ENCODE data around the gene SERTAD4.

DNA sequence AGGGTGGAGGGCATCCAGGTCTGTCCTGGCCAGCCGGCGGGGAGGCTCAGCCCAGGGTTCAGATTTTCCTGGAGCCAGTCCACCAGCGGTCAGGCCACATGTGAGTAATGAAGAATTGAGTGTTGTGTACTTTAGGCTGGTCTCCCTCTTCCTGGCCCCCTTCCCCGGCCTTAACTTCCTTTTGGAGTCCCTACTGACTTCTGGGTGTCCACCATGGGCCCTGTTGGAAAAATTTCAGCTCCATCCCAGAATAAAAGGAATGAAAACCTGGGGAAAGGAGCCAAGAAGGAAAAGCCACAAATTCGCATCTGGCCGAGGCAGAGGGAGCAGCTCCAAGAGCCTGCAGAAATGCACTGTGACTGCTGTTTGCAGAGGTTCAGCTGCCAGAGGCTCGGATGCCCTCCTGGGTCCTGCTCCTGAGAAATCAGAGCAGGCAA lies 60.6 kb downstream of the SERTAD4 start:
- TF ChIP-seq, protein P1, sequence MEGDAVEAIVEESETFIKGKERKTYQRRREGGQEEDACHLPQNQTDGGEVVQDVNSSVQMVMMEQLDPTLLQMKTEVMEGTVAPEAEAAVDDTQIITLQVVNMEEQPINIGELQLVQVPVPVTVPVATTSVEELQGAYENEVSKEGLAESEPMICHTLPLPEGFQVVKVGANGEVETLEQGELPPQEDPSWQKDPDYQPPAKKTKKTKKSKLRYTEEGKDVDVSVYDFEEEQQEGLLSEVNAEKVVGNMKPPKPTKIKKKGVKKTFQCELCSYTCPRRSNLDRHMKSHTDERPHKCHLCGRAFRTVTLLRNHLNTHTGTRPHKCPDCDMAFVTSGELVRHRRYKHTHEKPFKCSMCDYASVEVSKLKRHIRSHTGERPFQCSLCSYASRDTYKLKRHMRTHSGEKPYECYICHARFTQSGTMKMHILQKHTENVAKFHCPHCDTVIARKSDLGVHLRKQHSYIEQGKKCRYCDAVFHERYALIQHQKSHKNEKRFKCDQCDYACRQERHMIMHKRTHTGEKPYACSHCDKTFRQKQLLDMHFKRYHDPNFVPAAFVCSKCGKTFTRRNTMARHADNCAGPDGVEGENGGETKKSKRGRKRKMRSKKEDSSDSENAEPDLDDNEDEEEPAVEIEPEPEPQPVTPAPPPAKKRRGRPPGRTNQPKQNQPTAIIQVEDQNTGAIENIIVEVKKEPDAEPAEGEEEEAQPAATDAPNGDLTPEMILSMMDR (IDR thresholded peaks at IDR 0.05; ENCODE audit: low read length) = no peak
- TF ChIP-seq EZH2 (optimal IDR thresholded peaks at IDR 0.05; ENCODE audit: low read depth, low read length) = no peak

Data from MM.1S (cell line).